Cardiac ventricle fibroblast (primary cell): Measurements from ENCODE around the gene LRRTM4. TPM values are rescaled to one million over a fixed set of nuclear protein-coding genes. Genes with fewer than 3 reads are reported as not detected.

ENCODE experiments used
- total RNA-seq: library from RNA; depleted of rRNA; stranded (reverse); fragments of >200 nt; gene quantifications from 2 replicates; pipeline ENCODE4 v1.2.3, GENCODE V29; 2015

Gene LRRTM4
- not detected in 2 replicates for total RNA-seq

DNA sequence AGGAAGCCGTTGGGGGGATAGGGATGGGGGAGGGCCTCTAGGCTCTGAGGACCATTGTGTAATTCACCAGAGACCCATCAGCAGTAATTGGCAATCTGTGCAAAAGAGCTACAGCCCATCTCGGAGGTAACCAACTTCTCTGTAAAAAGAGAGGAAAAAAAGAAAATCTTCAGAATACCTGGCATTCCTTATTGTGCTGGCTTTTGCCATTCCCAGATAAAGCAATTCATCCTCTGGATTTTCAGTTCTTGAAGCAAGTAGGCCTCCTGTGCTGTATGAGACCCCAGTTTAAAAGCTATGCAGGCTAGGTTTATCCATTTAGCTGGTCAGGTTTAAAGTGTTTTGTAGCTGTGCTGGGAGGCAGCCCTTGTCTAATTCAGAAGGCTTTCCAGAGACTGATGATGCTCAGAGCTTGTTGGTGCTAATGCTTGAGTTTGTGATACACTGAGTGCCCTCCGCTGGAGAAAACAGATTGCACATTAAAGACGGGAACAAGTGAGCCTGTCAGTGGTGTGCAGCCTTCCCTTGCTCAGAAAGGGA, at the start of gene LRRTM4:
Gene LRRTM4 (minus strand): TSS at position 446 of the 540 bp plus-strand sequence.

